SK-N-SH (cell line): ENCODE measurements around the gene RASD2. TPM values are rescaled to one million over a fixed set of nuclear protein-coding genes. Genes with fewer than 3 reads are reported as not detected.
A peak's percentile ranks its signal among the peaks of the same experiment; 100 is the strongest.

Experiments
- CTCF ChIA-PET: fragments of 300-600, 350-600 bp; formaldehyde crosslinking; extraction: SDS; loops from one replicate; lab custom pipeline; 2021; lab: Yijun Ruan, JAX
- POLR2A ChIA-PET: fragments of 350-600 bp; sonication (Branson Sonifier 250); formaldehyde crosslinking; extraction: SDS; loops from one replicate; lab custom pipeline; 2020; ENCODE audit warnings: antibody characterized with exemption, inconsistent platforms; lab: Yijun Ruan, JAX
- DNase-seq: peaks from one replicate; pipeline ENCODE4 v3.0.0; 2012
- H2AFZ ChIP-seq: fragments of 200-600 bp; sonication (generic); 2 replicates; pipeline ENCODE4 v1.8.1; 2016; ENCODE audit warnings: antibody characterized with exemption, mild to moderate bottlenecking, low read depth
- H3F3A ChIP-seq: fragments of 200-600 bp; sonication (generic); replicated peaks from 2 replicates; pipeline ENCODE3; 2016; ENCODE audit warnings: antibody characterized with exemption, mild to moderate bottlenecking; ENCODE audit not compliant: insufficient read depth
- H3K27ac ChIP-seq, 2 experiments: fragments of 200-500 bp in 1 of 2; fragments of 200-600 bp in 1 of 2; sonication (Bioruptor generic) in 1 of 2; sonication (generic), shearing (Covaris generic) in 1 of 2; 2 replicates each; pipeline versions ENCODE4 v1.5.1 to v1.6.1; 2014 to 2016; ENCODE audit warnings: low read depth in 2 of 2, inconsistent platforms in 1 of 2, low read length in 1 of 2, mild to moderate bottlenecking in 1 of 2, mixed read lengths in 1 of 2
- H3K27me3 ChIP-seq: fragments of 200-600 bp; sonication (generic), shearing (Covaris generic); 2 replicates; pipeline ENCODE4 v1.6.1; 2016; ENCODE audit warnings: mixed run types; ENCODE audit not compliant: insufficient read depth
- H3K36me3 ChIP-seq, 2 experiments: fragments of 200-500 bp in 1 of 2; fragments of 200-600 bp in 1 of 2; sonication (Bioruptor generic) in 1 of 2; sonication (generic) in 1 of 2; replicated peaks in 1 of 2; 2 replicates each; pipeline versions ENCODE3 to v1.5.1; 2014 to 2016; ENCODE audit warnings: low read length in 1 of 2, mild to moderate bottlenecking in 1 of 2; ENCODE audit not compliant: insufficient read depth in 2 of 2, control insufficient read depth in 1 of 2
- H3K4me1 ChIP-seq, 2 experiments: fragments of 200-500 bp in 1 of 2; fragments of 200-600 bp in 1 of 2; sonication (Bioruptor generic) in 1 of 2; sonication (generic), shearing (Covaris generic) in 1 of 2; 2 replicates each; pipeline versions ENCODE4 v1.5.1 to v1.6.1; 2014 to 2016; ENCODE audit warnings: low read depth in 1 of 2, low read length in 1 of 2, mixed run types in 1 of 2; ENCODE audit not compliant: insufficient read depth in 2 of 2, control insufficient read depth in 1 of 2
- H3K4me2 ChIP-seq: fragments of 200-600 bp; sonication (generic), shearing (Covaris generic); 2 replicates; pipeline ENCODE4 v1.6.1; 2017; ENCODE audit warnings: mixed run types
- H3K4me3 ChIP-seq, 2 experiments: fragments of 200-500 bp in 1 of 2; fragments of 200-600 bp in 1 of 2; sonication (Bioruptor generic) in 1 of 2; sonication (generic), shearing (Covaris generic) in 1 of 2; 2 replicates each; pipeline versions ENCODE4 v1.5.1 to v1.8.1; 2014 to 2016; ENCODE audit warnings: low read depth in 2 of 2, inconsistent platforms in 1 of 2, low read length in 1 of 2, mild to moderate bottlenecking in 1 of 2, mixed read lengths in 1 of 2, moderate library complexity in 1 of 2
- H3K79me2 ChIP-seq: fragments of 200-600 bp; sonication (generic); 2 replicates; pipeline ENCODE4 v1.8.1; 2017; ENCODE audit warnings: mild to moderate bottlenecking; ENCODE audit not compliant: insufficient read depth
- H3K9ac ChIP-seq: fragments of 200-600 bp; sonication (generic); 2 replicates; pipeline ENCODE4 v1.6.1; 2017; ENCODE audit warnings: mixed run types
- H3K9me2 ChIP-seq: fragments of 200-600 bp; sonication (generic); 2 replicates; pipeline ENCODE4 v1.6.1; 2017; ENCODE audit warnings: mixed run types
- H3K9me3 ChIP-seq: fragments of 200-600 bp; sonication (generic); 2 replicates; pipeline ENCODE4 v1.6.1; 2017; ENCODE audit warnings: mixed run types, mild to moderate bottlenecking, moderate library complexity
- H4K20me1 ChIP-seq: fragments of 200-600 bp; sonication (generic); 2 replicates; pipeline ENCODE4 v1.6.1; 2017; ENCODE audit warnings: mild to moderate bottlenecking, mixed run types; ENCODE audit not compliant: insufficient read depth
- FOXJ3 ChIP-seq: sonication (generic); formaldehyde crosslinking; IDR thresholded peaks from 2 replicates; pipeline ENCODE4 v1.5.1; 2020; ENCODE audit warnings: mild to moderate bottlenecking, missing genetic modification reagents
- FOXM1 ChIP-seq: IDR thresholded peaks from 2 replicates; pipeline ENCODE4 v1.4.0; 2012; ENCODE audit warnings: low read depth, mild to moderate bottlenecking
- MEF2A ChIP-seq: IDR thresholded peaks from 2 replicates; pipeline ENCODE4 v1.4.0; 2012; ENCODE audit warnings: low read depth, borderline replicate concordance
- NRF1 ChIP-seq: IDR thresholded peaks from 2 replicates; pipeline ENCODE4 v1.6.1; 2012; ENCODE audit warnings: low read depth, mild to moderate bottlenecking, low read length
- PBX3 ChIP-seq: IDR thresholded peaks from 2 replicates; pipeline ENCODE4; 2012
- RAD21 ChIP-seq: IDR thresholded peaks from 2 replicates; pipeline ENCODE4 v1.6.1; 2012; ENCODE audit warnings: mild to moderate bottlenecking, low read length
- REST ChIP-seq: IDR thresholded peaks from 2 replicates; pipeline ENCODE4 v1.6.1; 2012; ENCODE audit warnings: mild to moderate bottlenecking, low read depth, low read length, moderate library complexity
- TEAD4 ChIP-seq: IDR thresholded peaks from 2 replicates; pipeline ENCODE4 v1.4.0; 2012; ENCODE audit warnings: mild to moderate bottlenecking, borderline replicate concordance; ENCODE audit not compliant: insufficient read depth
- ZBTB33 ChIP-seq: IDR thresholded peaks from 2 replicates; pipeline ENCODE4 v1.4.0; 2012; ENCODE audit warnings: low read depth, borderline replicate concordance
- WGBS: methylation state at CpG from one replicate; pipeline ENCODE4 v1.1.6; 2017; ENCODE audit warnings: low lambda C conversion rate; 5-methylcytosine and 5-hydroxymethylcytosine counted together
- polyA plus RNA-seq, 3 experiments: library from polyadenylated mRNA; depleted of rRNA; stranded (reverse); fragments of >200 nt; gene quantifications; 2 replicates each; pipeline ENCODE4 v1.2.3, GENCODE V29; 2012
- TF ChIP-seq, protein P1 (sequence below): fragments of 150-350 bp; IDR thresholded peaks from 2 replicates; pipeline ENCODE4 v1.6.1; 2017; ENCODE audit warnings: antibody characterized with exemption, low read length, low read depth, borderline replicate concordance

Gene RASD2
- polyA plus RNA-seq, 1 of the 3 experiments (the other 2 are of a cell fraction): 0.30 TPM

- no peak for TF ChIP-seq PBX3
Observed at GRCh38 chr22:35516723-35517122, 23.9 kb upstream of the RASD2 start (continued).

- no peaks in the 10 kb centered on the region for H4K20me1 ChIP-seq
- no peaks in the 10 kb centered on the region; a peak in 1 of 4 replicates for H3K4me1 ChIP-seq
- ChIA-PET POLR2A (interaction anchor here (1.0 kb wide), 1 partner anchor 28 kb away, joined by 3 read pairs; no protein-coding TSS in a partner anchor), CTCF (no interaction called here)
- no peak overlapping the region for H2AFZ ChIP-seq
- no peak overlapping the region for H3K4me2 ChIP-seq
- no peaks in the 10 kb centered on the region for H3K79me2 ChIP-seq
- H3K9ac ChIP-seq: no peak overlapping the region
- no peaks in the 10 kb centered on the region; the same call in 1 of the 2 replicates for H3K27me3 ChIP-seq
- no peak overlapping the region for H3K4me3 ChIP-seq
- H3K9me3 ChIP-seq: no peaks in the 10 kb centered on the region
- DNase-seq: no peak
- TF ChIP-seq MEF2A (no peak), ZBTB33 (no peak), NRF1 (no peak), TEAD4 (no peak), FOXM1 (no peak), RAD21 (no peak), FOXJ3 (no peak)
- TF ChIP-seq, protein P1, sequence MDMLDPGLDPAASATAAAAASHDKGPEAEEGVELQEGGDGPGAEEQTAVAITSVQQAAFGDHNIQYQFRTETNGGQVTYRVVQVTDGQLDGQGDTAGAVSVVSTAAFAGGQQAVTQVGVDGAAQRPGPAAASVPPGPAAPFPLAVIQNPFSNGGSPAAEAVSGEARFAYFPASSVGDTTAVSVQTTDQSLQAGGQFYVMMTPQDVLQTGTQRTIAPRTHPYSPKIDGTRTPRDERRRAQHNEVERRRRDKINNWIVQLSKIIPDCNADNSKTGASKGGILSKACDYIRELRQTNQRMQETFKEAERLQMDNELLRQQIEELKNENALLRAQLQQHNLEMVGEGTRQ: no peak
- no peak overlapping the region for H3K27ac ChIP-seq
- 72% methylated on average over 6 of the region's 6 CpGs for WGBS
- H3K36me3 ChIP-seq: no peaks in the 10 kb centered on the region
- H3F3A ChIP-seq: no peaks in the 10 kb centered on the region
- H3K9me2 ChIP-seq: no peaks in the 10 kb centered on the region
Observed at GRCh38 chr22:35517207-35517606, 23.4 kb upstream of the RASD2 start.

GRCh38 chr22:35517769-35518530 lies 22.7 kb upstream of the RASD2 start:
- Histone ChIP-seq H3K79me2 (no peaks in the 10 kb centered on the region), H3F3A (no peaks in the 10 kb centered on the region), H2AFZ (no peak overlapping the region), H4K20me1 (no peaks in the 10 kb centered on the region), H3K4me2 (no peak overlapping the region)
- 74% methylated on average over 8 of the region's 8 CpGs for WGBS
- POLR2A ChIA-PET: interaction anchor here (1.0 kb wide), 1 partner anchor 29 kb away, joined by 3 read pairs; no protein-coding TSS in a partner anchor
- TF ChIP-seq REST (peak; percentile 76; the same call in 1 of the 2 replicates), TEAD4 (no peak)
- TF ChIP-seq, all 33 proteins: peak for 1
- Histone ChIP-seq H3K9me2 (no peaks in the 10 kb centered on the region), H3K27me3 (no peaks in the 10 kb centered on the region; the same call in 1 of the 2 replicates), H3K36me3 (no peaks in the 10 kb centered on the region), H3K9me3 (no peaks in the 10 kb centered on the region), H3K4me3 (no peak overlapping the region), H3K4me1 (peaks cover 0 to 2% of the 10 kb centered on the region in 2 experiments; a peak in 1 of 4 replicates), H3K9ac (no peak overlapping the region), H3K27ac (no peak overlapping the region)
- CTCF ChIA-PET: interaction anchor here (0.8 kb wide), 1 partner anchor 321 kb away, joined by 3 read pairs; no protein-coding TSS in a partner anchor
- DNase-seq: no peak
